Mesothelial cell of epicardium (in vitro differentiated cells): ENCODE data around the gene QSOX1. TPM values are rescaled to one million over a fixed set of nuclear protein-coding genes. Genes with fewer than 3 reads are reported as not detected.

Source experiments
- DNase-seq, 2 experiments: peaks; one replicate each; pipeline ENCODE4 v3.0.0; 2021; ENCODE audit warnings: low spot score in 2 of 2; ENCODE audit not compliant: unreplicated experiment in 2 of 2
- H3K27ac Mint-ChIP-seq: 2 replicates; pipeline ENCODE4 v1.8.0; 2021; ENCODE audit warnings: mixed read lengths
- H3K27me3 Mint-ChIP-seq: 2 replicates; pipeline ENCODE4 v1.8.0; 2021; ENCODE audit warnings: low read depth, mixed read lengths
- H3K36me3 Mint-ChIP-seq: 2 replicates; pipeline ENCODE4 v1.8.0; 2021; ENCODE audit warnings: mixed read lengths
- H3K4me1 Mint-ChIP-seq: 2 replicates; pipeline ENCODE4 v1.8.0; 2021; ENCODE audit warnings: mixed read lengths
- H3K4me3 Mint-ChIP-seq: 2 replicates; pipeline ENCODE4 v1.8.0; 2021; ENCODE audit warnings: mild to moderate bottlenecking, moderate library complexity, mixed read lengths
- H3K9me3 Mint-ChIP-seq: 2 replicates; pipeline ENCODE4 v1.8.0; 2021; ENCODE audit warnings: mixed read lengths
- CTCF ChIP-seq: fragments of 200-600 bp; sonication (generic); IDR thresholded peaks from one replicate; pipeline ENCODE4 v1.5.0; 2021; ENCODE audit warnings: antibody characterized with exemption; ENCODE audit not compliant: unreplicated experiment
- total RNA-seq: library from RNA; stranded (reverse); gene quantifications from 3 replicates; pipeline ENCODE4 v1.2.1, GENCODE V29; 2021

The QSOX1 gene
- total RNA-seq, 1 donor from 2014 or later: 70.6 TPM

- no peak overlapping the region for H3K4me3 Mint-ChIP-seq
Measured at GRCh38 chr1:180167021-180167701, 12.5 kb downstream of the QSOX1 start.

GRCh38 chr1:180167721-180168467, 13.2 kb downstream of the QSOX1 start:
- H3K36me3 Mint-ChIP-seq: peaks cover 10% of the 10 kb centered on the region
- peaks cover 22% of the 10 kb centered on the region for H3K4me1 Mint-ChIP-seq
- DNase-seq: no peak
- no peaks in the 10 kb centered on the region for H3K9me3 Mint-ChIP-seq
- H3K27me3 Mint-ChIP-seq: no peaks in the 10 kb centered on the region
- H3K27ac Mint-ChIP-seq: peak overlapping the region; percentile 61
- TF ChIP-seq CTCF: no peak
- H3K4me3 Mint-ChIP-seq: no peak overlapping the region

More at GRCh38 chr1:180167021-180167701, 12.5 kb downstream of the QSOX1 start:
- peak overlapping the region; percentile 61 for H3K27ac Mint-ChIP-seq
- no peak for DNase-seq
- H3K9me3 Mint-ChIP-seq: no peaks in the 10 kb centered on the region
- TF ChIP-seq CTCF: no peak
- H3K4me1 Mint-ChIP-seq: peaks cover 22% of the 10 kb centered on the region
- no peaks in the 10 kb centered on the region for H3K27me3 Mint-ChIP-seq
- H3K36me3 Mint-ChIP-seq: peaks cover 10% of the 10 kb centered on the region

- TF ChIP-seq CTCF: no peak
- no peaks in the 10 kb centered on the region for H3K27me3 Mint-ChIP-seq
- peaks cover 14% of the 10 kb centered on the region for H3K36me3 Mint-ChIP-seq
- H3K27ac Mint-ChIP-seq: peak overlapping the region; percentile 30
- H3K9me3 Mint-ChIP-seq: no peaks in the 10 kb centered on the region
- H3K4me3 Mint-ChIP-seq: no peak overlapping the region
- H3K4me1 Mint-ChIP-seq: peaks cover 22% of the 10 kb centered on the region
- no peak for DNase-seq
Measured at GRCh38 chr1:180168786-180169639, 14.3 kb downstream of the QSOX1 start.

GRCh38 chr1:180169640-180170195, 15.0 kb downstream of the QSOX1 start:
- Mint-ChIP-seq H3K4me3 (no peak overlapping the region), H3K36me3 (peaks cover 14% of the 10 kb centered on the region), H3K27ac (no peak overlapping the region)

More at GRCh38 chr1:180169640-180170195, 15.0 kb downstream of the QSOX1 start:
- Mint-ChIP-seq H3K4me1 (peaks cover 22% of the 10 kb centered on the region), H3K9me3 (no peaks in the 10 kb centered on the region), H3K27me3 (no peaks in the 10 kb centered on the region)
- no peak for DNase-seq
- TF ChIP-seq CTCF: no peak
